SU-DHL-6 (cell line): ENCODE measurements around the gene CFAP97D2.

Source experiments
- CTCF ChIP-seq: fragments of 200-600 bp; sonication (generic); IDR thresholded peaks from one replicate; pipeline ENCODE4 v1.5.1; 2017; ENCODE audit warnings: antibody characterized with exemption, mild to moderate bottlenecking, low read length, moderate library complexity; ENCODE audit not compliant: insufficient read depth, poor library complexity, severe bottlenecking
- EZH2phosphoT487 ChIP-seq: fragments of 200-600 bp; sonication (generic), shearing (Covaris generic); conservative IDR thresholded peaks from 2 replicates; pipeline ENCODE4 v1.6.1; 2018; ENCODE audit warnings: mild to moderate bottlenecking, antibody characterized with exemption, low read length, moderate library complexity, mixed read lengths

- no peak for TF ChIP-seq CTCF
- TF ChIP-seq EZH2phosphoT487: no peak
Observed at GRCh38 chr13:114198556-114198955, 19.5 kb downstream of the CFAP97D2 start.
